ENCODE measurements around the gene MYO3B.
"Not testable (repeated sequence)": the region's sequence is repeated elsewhere in the genome, so short reads cannot be mapped to it uniquely, and the experiment has no call there.

MYO3B gene

GRCh38 chr2:170339750-170340692, 162.1 kb downstream of the MYO3B start:
- Histone ChIP-seq H3K9me3 (ENCODE audit: control insufficient read depth, insufficient read depth, low read length) (no peaks in the 10 kb centered on the region), H3K4me3 (ENCODE audit: low read depth, low read length) (no peak overlapping the region), H3K27me3 (ENCODE audit: control insufficient read depth, insufficient read depth, low read length) (no peaks in the 10 kb centered on the region), H3K9ac (ENCODE audit: low read depth, low read length) (no peak overlapping the region), H3K4me1 (ENCODE audit: control insufficient read depth, insufficient read depth, low read length) (peaks cover 26% of the 10 kb centered on the region), H3K36me3 (ENCODE audit: control insufficient read depth, insufficient read depth, low read length) (no peaks in the 10 kb centered on the region)

- Histone ChIP-seq H3K9ac (ENCODE audit: low read depth, low read length) (no peak overlapping the region), H3K36me3 (ENCODE audit: control insufficient read depth, insufficient read depth, low read length) (no peaks in the 10 kb centered on the region), H3K9me3 (ENCODE audit: control insufficient read depth, insufficient read depth, low read length) (no peaks in the 10 kb centered on the region), H3K27me3 (ENCODE audit: control insufficient read depth, insufficient read depth, low read length) (no peaks in the 10 kb centered on the region), H3K4me1 (ENCODE audit: control insufficient read depth, insufficient read depth, low read length) (peaks cover 26% of the 10 kb centered on the region), H3K4me3 (ENCODE audit: low read depth, low read length) (no peak overlapping the region)
Measured at GRCh38 chr2:170340693-170341068, 162.7 kb downstream of the MYO3B start.

GRCh38 chr2:170341684-170342623, 164.0 kb downstream of the MYO3B start:
- no peak overlapping the region for H3K9ac ChIP-seq (ENCODE audit: low read depth, low read length)
- no peaks in the 10 kb centered on the region for H3K9me3 ChIP-seq (ENCODE audit: control insufficient read depth, insufficient read depth, low read length)
- no peak overlapping the region for H3K4me3 ChIP-seq (ENCODE audit: low read depth, low read length)
- peaks cover 26% of the 10 kb centered on the region for H3K4me1 ChIP-seq (ENCODE audit: control insufficient read depth, insufficient read depth, low read length)
- H3K36me3 ChIP-seq (ENCODE audit: control insufficient read depth, insufficient read depth, low read length) = no peaks in the 10 kb centered on the region
- H3K27me3 ChIP-seq (ENCODE audit: control insufficient read depth, insufficient read depth, low read length) = no peaks in the 10 kb centered on the region

- Histone ChIP-seq H3K36me3 (ENCODE audit: control insufficient read depth, insufficient read depth, low read length) (no peaks in the 10 kb centered on the region), H3K4me1 (ENCODE audit: control insufficient read depth, insufficient read depth, low read length) (peaks cover 16% of the 10 kb centered on the region)
Measured at GRCh38 chr2:170344663-170345346, 166.9 kb downstream of the MYO3B start.

GRCh38 chr2:170345607-170346006, 167.7 kb downstream of the MYO3B start:
- H3K36me3 ChIP-seq (ENCODE audit: control insufficient read depth, insufficient read depth, low read length) = no peaks in the 10 kb centered on the region
- H3K4me1 ChIP-seq (ENCODE audit: control insufficient read depth, insufficient read depth, low read length) = peaks cover 8% of the 10 kb centered on the region
- no peaks in the 10 kb centered on the region for H3K9me3 ChIP-seq (ENCODE audit: control insufficient read depth, insufficient read depth, low read length)
- H3K9ac ChIP-seq (ENCODE audit: low read depth, low read length) = no peak overlapping the region
- H3K4me3 ChIP-seq (ENCODE audit: low read depth, low read length) = no peak overlapping the region
- no peaks in the 10 kb centered on the region for H3K27me3 ChIP-seq (ENCODE audit: control insufficient read depth, insufficient read depth, low read length)

More at GRCh38 chr2:170344663-170345346, 166.9 kb downstream of the MYO3B start:
- Histone ChIP-seq H3K9ac (ENCODE audit: low read depth, low read length) (no peak overlapping the region), H3K4me3 (ENCODE audit: low read depth, low read length) (no peak overlapping the region), H3K27me3 (ENCODE audit: control insufficient read depth, insufficient read depth, low read length) (no peaks in the 10 kb centered on the region), H3K9me3 (ENCODE audit: control insufficient read depth, insufficient read depth, low read length) (no peaks in the 10 kb centered on the region)

DNA sequence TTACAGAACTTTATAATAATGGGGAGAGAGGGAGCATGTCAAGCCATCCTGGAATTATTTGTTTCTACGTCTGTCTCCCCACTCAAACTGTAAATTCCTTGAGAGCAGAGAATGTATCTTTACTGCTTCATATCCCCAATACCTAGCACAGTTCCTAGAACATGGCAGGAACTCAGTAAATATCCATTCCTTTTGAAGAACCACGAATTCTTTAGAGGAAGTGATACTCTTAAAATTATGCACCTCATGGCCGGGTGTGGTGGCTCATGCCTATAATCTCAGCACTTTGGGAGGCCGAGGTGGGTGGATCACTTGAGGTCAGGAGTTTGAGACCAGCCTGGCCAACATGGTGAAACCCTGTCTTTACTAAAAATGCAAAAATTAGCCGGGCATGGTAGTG, 171.3 kb downstream of the MYO3B start:
- H3K36me3 ChIP-seq (ENCODE audit: control insufficient read depth, insufficient read depth, low read length); H3K9ac ChIP-seq (ENCODE audit: low read depth, low read length); H3K27me3 ChIP-seq (ENCODE audit: control insufficient read depth, insufficient read depth, low read length); H3K4me3 ChIP-seq (ENCODE audit: low read depth, low read length); H3K9me3 ChIP-seq (ENCODE audit: control insufficient read depth, insufficient read depth, low read length); H3K4me1 ChIP-seq (ENCODE audit: control insufficient read depth, insufficient read depth, low read length): not testable (repeated sequence)

DNA sequence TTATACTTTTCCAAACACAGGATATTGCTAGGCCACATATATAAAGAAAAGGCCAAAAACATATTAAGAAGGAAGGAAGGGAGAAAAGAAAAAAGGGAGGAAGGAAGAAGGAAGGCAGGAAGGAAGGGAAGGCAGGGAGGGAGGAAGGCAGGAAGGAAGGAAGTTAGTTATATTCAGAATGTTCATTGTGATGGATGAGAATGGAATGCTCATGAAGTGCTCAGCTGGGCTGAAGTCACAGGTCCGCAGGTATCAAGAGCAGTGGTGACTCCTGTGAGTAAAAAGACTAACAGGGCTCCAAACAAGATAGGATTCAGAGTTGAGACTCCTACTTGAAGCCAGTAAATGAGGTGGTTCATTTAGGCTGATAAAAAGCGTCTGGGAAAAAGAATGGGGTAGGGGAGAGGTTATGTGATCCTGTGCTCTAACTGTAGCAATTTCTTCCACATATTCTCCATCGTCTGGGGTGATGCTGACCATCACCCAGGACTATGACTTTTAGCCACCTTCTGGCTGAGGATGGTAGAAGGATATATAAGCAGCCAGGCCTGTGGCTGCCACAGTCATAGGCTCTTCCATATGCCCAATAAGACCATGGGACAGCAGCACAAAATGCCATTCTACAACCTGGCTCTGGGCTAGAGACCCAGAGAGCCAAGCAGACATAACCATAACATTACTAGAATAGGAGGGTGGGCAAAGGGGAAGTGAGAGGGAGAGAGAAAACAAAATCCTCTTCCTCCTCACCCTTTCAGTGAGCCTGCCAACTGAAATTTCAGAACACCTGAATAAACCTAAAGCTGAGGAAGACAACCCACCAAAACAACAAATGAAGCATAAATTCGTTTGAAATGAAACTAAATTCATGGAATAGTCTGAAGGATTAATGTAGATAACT, 173.2 kb downstream of the MYO3B start:
- Histone ChIP-seq H3K36me3 (ENCODE audit: control insufficient read depth, insufficient read depth, low read length) (no peaks in the 10 kb centered on the region), H3K4me1 (ENCODE audit: control insufficient read depth, insufficient read depth, low read length) (peaks cover 20% of the 10 kb centered on the region), H3K9ac (ENCODE audit: low read depth, low read length) (no peak overlapping the region), H3K27me3 (ENCODE audit: control insufficient read depth, insufficient read depth, low read length) (no peaks in the 10 kb centered on the region), H3K4me3 (ENCODE audit: low read depth, low read length) (no peak overlapping the region), H3K9me3 (ENCODE audit: control insufficient read depth, insufficient read depth, low read length) (no peaks in the 10 kb centered on the region)

GRCh38 chr2:170353723-170354122, 175.8 kb downstream of the MYO3B start:
- no peak overlapping the region for H3K9ac ChIP-seq (ENCODE audit: low read depth, low read length)
- peaks cover 20% of the 10 kb centered on the region for H3K4me1 ChIP-seq (ENCODE audit: control insufficient read depth, insufficient read depth, low read length)
- H3K27me3 ChIP-seq (ENCODE audit: control insufficient read depth, insufficient read depth, low read length) = no peaks in the 10 kb centered on the region
- H3K9me3 ChIP-seq (ENCODE audit: control insufficient read depth, insufficient read depth, low read length) = no peaks in the 10 kb centered on the region
- no peaks in the 10 kb centered on the region for H3K36me3 ChIP-seq (ENCODE audit: control insufficient read depth, insufficient read depth, low read length)
- no peak overlapping the region for H3K4me3 ChIP-seq (ENCODE audit: low read depth, low read length)

DNA sequence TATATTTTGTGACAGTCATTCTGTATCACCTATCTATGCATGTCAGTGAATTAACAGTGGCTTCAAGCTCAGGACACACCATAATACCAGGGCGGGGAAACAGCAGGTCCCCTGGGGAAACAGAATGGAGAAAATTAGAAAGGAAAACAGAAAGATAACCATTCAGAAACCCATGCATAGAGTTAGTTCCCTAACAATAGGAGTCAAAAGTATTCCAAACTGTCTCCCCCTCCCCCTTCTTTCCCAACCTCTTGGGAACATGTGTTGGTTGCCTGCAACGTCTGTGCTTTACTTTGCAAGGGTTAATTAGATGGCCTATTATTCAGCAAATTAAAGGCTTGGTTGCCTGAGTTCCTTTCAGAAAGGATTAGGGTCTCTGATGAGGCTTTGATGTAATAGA, 176.4 kb downstream of the MYO3B start:
- H3K4me1 ChIP-seq (ENCODE audit: control insufficient read depth, insufficient read depth, low read length) = peaks cover 20% of the 10 kb centered on the region
- H3K36me3 ChIP-seq (ENCODE audit: control insufficient read depth, insufficient read depth, low read length) = no peaks in the 10 kb centered on the region
- H3K9ac ChIP-seq (ENCODE audit: low read depth, low read length) = no peak overlapping the region
- no peak overlapping the region for H3K4me3 ChIP-seq (ENCODE audit: low read depth, low read length)
- H3K9me3 ChIP-seq (ENCODE audit: control insufficient read depth, insufficient read depth, low read length) = no peaks in the 10 kb centered on the region
- H3K27me3 ChIP-seq (ENCODE audit: control insufficient read depth, insufficient read depth, low read length) = no peaks in the 10 kb centered on the region

- Histone ChIP-seq H3K9me3 (ENCODE audit: control insufficient read depth, insufficient read depth, low read length) (no peaks in the 10 kb centered on the region), H3K4me1 (ENCODE audit: control insufficient read depth, insufficient read depth, low read length) (peaks cover 20% of the 10 kb centered on the region), H3K9ac (ENCODE audit: low read depth, low read length) (no peak overlapping the region), H3K27me3 (ENCODE audit: control insufficient read depth, insufficient read depth, low read length) (no peaks in the 10 kb centered on the region), H3K4me3 (ENCODE audit: low read depth, low read length) (no peak overlapping the region), H3K36me3 (ENCODE audit: control insufficient read depth, insufficient read depth, low read length) (no peaks in the 10 kb centered on the region)
Measured at GRCh38 chr2:170354855-170355780, 177.2 kb downstream of the MYO3B start.

All from iPS-15b (cell line).